Measurements from ENCODE around the gene PDIA3. TPM values are rescaled to one million over a fixed set of nuclear protein-coding genes. Genes with fewer than 3 reads are reported as not detected.

PDIA3 gene
- total and polyA plus RNA-seq, 2 of the 13 experiments (the other 11 are each of a cell fraction or from before 2014, with no cell fraction given), result 238 to 433 TPM

GRCh38 chr15:43791993-43792760, 45.9 kb downstream of the PDIA3 start, which contains the start of gene SERF2 (continued):
- no peak for TF ChIP-seq FIP1L1 (IDR thresholded peaks at IDR 0.05; ENCODE audit: borderline replicate concordance, insufficient read depth, low read depth, low read length)
- 0 out of 2 replicates have a peak, but pooled peaks have one; percentile 48 for TF ChIP-seq ZNF276 (CRISPR knock-in tag; IDR thresholded peaks at IDR 0.05; ENCODE audit: low read depth)
- TF ChIP-seq CEBPG (CRISPR knock-in tag; IDR thresholded peaks at IDR 0.05), result no peak
- TF ChIP-seq ADNP (CRISPR knock-in tag; IDR thresholded peaks at IDR 0.05), result no peak
- no peak for TF ChIP-seq PAWR (CRISPR knock-in tag; IDR thresholded peaks at IDR 0.05; ENCODE audit: borderline replicate concordance)
- TF ChIP-seq ZNF878 (CRISPR knock-in tag; IDR thresholded peaks at IDR 0.05), result no peak
- peak; percentile 3 for TF ChIP-seq TEAD3 (CRISPR knock-in tag; optimal IDR thresholded peaks at IDR 0.05; ENCODE audit: borderline replicate concordance)
- TF ChIP-seq ZNF546 (CRISPR knock-in tag; conservative IDR thresholded peaks at IDR 0.05), result no peak
- TF ChIP-seq SAP130 (CRISPR knock-in tag; IDR thresholded peaks at IDR 0.05; ENCODE audit: low read depth), result peak; percentile 87
- no peak for TF ChIP-seq FOSL1 (CRISPR knock-in tag; IDR thresholded peaks at IDR 0.05; ENCODE audit: borderline replicate concordance)
- no peak for TF ChIP-seq HIVEP1 (CRISPR knock-in tag; IDR thresholded peaks at IDR 0.05)
- no peak; the same call in 1 of the 2 replicates for TF ChIP-seq FOSL2 (CRISPR knock-in tag; IDR thresholded peaks at IDR 0.05)
- TF ChIP-seq ZNF3 (CRISPR knock-in tag; IDR thresholded peaks at IDR 0.05), result no peak
- no peak for TF ChIP-seq ZBTB4 (CRISPR knock-in tag; IDR thresholded peaks at IDR 0.05; ENCODE audit: borderline replicate concordance)
- TF ChIP-seq KLF12 (CRISPR knock-in tag; IDR thresholded peaks at IDR 0.05; ENCODE audit: borderline replicate concordance), result peak; percentile 59; the same call in 1 of the 2 replicates
- TF ChIP-seq E2F5 (CRISPR knock-in tag; conservative IDR thresholded peaks at IDR 0.05), result 0 out of 2 replicates have a peak, but pooled peaks have one; percentile 59
- TF ChIP-seq BATF2 (CRISPR knock-in tag; IDR thresholded peaks at IDR 0.05), result no peak
- no peak for TF ChIP-seq NR2F6 (IDR thresholded peaks at IDR 0.05)
- TF ChIP-seq NR2F6 (CRISPR knock-in tag; IDR thresholded peaks at IDR 0.05), result peak; percentile 24; the same call in 1 of the 2 replicates
- peak; percentile 98 for TF ChIP-seq RBFOX2 (IDR thresholded peaks at IDR 0.05; ENCODE audit: low read depth, low read length)
- TF ChIP-seq PCBP2 (optimal IDR thresholded peaks at IDR 0.05; ENCODE audit: low read depth, low read length, poor library complexity, severe bottlenecking), result no peak
- TF ChIP-seq SMARCC2 (IDR thresholded peaks at IDR 0.05), result no peak
- TF ChIP-seq FOXO4 (CRISPR knock-in tag; conservative IDR thresholded peaks at IDR 0.05), result 0 out of 2 replicates have a peak, but pooled peaks have one; percentile 69

Data from HepG2 (cell line).